22Rv1 (cell line): ENCODE measurements around the gene CASK.

Experiments used
- CTCF ChIP-seq: fragments of 450-650 bp; IDR thresholded peaks from 2 replicates; pipeline ENCODE4 v1.5.1; 2017; ENCODE audit warnings: mild to moderate bottlenecking
- ZFX ChIP-seq: fragments of 450-650 bp; IDR thresholded peaks from 2 replicates; pipeline ENCODE4 v1.6.1; 2017; ENCODE audit warnings: antibody characterized with exemption, borderline replicate concordance

DNA sequence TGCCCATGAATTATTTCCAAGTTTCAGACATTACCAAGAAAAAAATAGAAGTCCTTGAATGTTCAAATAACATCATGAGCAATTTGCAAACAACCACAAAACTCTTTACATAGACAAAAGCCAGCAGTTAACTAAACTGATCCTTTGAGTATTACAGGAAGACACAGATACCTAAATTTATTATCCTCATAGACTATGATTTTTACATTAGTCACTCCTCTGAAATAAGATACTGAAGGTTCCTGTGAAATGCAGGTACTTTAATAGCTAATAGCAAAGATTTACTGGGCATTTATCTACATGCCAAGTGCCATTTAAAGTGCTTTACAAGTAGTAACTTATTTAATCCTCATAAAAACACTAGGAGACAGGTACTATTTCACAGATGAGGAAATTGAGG is 161.7 kb downstream of the CASK start:
- TF ChIP-seq CTCF (no peak), ZFX (no peak)
